ENCODE results near the gene HOXD9.

HOXD9 gene

DNA sequence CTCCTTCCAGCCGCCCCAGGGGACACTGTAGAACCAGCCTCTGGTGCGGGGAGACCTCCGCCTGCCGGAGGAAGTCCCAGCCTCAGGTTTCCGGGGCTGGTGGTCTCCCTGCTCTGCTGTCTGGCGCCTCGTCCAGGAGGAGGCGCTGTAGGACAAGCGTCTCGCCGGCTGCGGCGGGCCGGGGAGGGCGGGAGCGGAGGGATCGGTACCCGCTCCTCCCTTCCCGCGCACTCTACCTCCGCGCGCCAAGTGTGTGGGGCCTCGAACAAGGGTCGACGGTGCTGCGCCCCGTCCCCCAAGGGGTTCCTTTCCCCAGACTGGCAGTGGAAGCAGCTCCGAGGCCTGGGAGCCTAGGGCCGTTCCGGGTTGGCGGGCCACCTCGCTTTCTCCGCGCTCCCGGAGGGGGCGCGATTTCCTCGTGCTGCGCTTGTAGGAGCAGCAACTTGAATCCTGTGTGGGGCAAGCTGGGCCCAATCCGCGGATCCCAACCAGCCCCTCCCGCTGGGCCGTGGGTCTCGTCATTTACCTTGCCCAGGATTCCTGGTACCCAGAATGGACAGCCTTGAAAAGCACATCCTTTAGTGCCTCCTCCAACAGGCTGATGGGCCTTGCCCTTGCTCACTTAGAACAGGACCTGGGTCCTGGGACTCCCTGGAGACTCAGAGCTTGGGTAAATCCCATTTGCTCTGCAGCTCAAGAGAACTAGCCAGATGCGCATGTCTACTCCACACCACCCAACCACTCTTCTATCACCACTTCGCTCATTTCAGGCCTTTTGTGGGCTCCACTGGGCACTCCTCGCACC, 18.2 kb downstream of the HOXD9 start:
- peak; percentile 67 for DNase-seq

DNA sequence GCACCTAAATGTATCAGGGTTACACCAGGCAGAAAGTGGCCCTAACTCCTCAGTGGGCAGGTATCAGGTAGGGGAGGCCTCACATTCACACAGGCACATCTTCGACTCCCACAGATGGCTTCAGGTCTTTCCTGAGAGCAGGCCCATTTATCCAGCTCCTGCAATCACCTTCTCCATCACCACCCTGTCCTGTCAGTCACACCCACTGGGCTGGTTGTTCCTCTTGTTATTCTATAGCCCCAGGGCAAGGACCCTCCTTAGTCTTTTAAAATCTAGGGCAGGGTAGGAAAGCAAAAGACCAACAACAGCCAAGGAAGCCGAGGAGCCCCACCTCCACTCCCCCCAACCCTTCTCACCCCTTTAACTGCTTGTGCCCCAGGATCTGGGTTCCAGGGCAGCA, 19.8 kb downstream of the HOXD9 start:
- no peak for DNase-seq

DNA sequence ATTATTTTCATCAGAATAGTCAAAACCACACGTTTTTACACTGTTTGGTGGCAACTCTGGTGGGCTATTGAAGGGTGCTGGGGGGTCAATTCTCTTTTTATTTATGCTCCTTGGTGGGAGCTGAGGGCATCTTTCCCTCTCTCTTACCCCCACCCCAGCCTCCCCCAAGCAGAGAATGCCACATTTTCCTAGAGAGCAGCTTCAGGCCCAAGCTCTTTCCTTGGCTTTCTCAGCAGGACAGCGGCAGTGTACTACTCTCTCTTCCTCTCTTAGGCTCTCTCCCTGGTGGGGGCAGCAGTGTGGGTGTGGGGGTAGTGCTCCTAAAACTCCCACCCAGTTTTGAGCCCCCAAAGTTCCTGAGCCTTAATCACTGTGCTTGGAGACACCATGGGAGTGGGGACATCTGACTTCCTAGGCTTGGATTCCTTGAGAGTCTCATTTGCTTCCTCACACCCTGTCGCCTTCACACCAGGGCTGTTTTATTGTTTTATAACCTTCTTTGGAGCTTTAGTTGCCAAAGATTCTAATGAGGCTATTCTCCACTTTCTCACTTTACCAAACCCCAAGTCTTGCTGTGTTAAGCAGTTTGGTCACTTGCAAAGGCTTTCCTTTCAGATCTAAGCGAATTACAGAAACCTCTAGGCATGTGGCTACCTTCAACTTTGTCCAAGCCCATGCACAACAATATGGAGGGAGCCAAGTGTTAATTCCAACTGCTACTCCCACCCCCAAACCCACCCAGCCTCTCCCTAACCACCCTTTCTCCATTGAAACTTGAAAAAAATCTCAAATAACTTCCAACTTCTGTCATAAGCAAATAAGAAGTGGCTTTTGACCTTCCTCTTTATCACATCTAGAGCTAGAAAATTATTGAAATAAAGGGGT, 22.8 kb downstream of the HOXD9 start:
- no peak for DNase-seq

DNA sequence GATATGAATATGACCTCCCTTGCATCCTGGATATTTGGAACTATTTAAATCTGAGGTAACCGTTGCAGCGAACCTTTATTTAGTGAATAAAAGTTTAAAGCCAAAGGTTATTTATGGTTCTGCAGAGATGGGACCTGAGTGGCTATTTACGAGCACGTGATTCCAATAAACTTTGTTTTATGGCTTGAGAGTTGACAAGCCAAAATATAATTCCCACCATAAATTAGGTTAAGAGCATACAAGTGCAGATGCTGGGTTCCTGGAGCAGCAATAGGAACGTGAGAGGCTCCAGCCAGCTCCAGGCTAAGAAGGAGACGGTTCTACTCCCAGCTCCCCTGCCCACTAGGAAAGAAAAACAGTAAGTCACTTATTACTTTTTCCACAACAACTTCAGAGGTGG, 23.6 kb downstream of the HOXD9 start:
- no peak for DNase-seq

DNA sequence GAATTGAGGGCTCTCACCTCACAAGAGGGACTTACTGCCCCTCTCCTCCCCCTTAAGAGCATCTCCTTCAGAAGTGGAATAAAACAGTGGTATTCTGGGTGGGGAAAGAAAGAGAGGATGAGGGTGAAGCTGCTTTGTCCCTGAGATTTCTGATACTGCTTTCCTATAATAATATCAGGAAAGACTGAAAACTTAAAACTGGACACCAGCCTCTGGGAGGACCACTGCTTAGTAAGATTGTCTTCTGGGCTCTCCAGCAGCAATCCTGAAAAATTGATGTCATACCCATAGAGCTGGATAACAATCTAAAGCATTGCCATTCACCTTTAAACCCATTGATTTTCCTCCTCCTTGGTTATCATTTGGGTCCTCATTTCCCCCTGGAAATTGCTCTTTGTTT, 24.1 kb downstream of the HOXD9 start:
- no peak for DNase-seq

DNA sequence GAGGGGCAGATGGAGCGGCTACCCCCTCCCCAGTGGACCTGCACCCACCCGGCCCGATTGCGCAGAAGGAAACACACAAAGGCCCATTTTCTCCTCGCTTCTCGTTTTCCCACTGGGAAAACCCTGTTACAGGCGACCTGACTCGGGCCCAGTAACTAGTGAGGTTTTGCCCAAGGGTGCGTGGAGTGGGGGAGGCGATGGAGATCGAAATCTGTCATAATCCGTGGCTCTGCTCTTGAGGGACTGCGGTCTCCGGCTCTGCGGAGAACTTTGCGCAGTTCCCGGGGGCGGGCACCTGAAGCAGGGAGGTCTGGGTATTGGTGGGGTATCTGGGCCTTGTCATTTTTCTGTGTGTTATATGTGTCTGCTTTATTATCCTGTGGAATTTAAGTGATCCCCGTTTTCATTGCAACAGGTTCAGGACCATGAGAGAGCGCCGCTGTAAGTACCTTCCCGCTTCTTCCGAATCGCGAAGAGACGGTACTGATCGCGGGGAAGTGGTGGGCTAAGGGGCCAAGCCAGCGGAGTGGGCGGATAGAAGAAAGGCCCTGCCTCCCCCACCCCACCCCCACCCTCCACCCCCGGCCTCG, 24.8 kb downstream of the HOXD9 start:
- no peak for DNase-seq

DNA sequence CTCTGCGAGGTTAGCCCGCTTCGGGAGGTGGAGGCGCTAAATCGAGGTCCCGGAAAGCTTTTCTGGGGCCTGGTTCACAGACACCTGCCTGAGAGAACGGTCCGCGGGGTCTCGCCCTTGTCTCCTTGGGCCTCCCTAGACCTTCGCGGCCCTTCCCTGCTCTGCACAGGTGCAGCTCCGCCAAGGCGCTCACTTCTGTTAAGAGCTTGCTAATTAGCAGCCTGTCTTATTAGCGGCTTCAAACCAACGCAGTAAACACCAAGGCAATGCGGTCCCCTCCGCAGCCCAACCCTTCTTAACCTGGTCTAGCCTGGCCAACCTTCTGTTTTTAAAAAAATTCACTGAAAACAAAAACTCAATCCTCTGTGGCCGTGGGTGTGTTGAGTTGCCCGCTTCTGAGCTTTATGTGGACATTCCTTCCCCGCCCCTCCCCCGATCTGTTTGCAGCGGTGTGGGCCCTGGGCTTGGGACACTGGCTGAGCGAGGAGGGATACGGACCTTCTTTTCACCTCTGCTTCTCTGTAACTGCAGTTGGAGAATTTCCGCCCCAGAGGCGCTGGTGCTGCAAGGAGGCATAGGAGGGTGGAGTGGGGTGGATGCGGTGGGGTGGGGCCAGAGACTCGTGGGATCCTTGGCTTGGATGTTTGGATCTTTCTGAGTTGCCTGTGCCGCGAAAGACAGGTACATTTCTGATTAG, 25.4 kb downstream of the HOXD9 start:
- no peak for DNase-seq

DNA sequence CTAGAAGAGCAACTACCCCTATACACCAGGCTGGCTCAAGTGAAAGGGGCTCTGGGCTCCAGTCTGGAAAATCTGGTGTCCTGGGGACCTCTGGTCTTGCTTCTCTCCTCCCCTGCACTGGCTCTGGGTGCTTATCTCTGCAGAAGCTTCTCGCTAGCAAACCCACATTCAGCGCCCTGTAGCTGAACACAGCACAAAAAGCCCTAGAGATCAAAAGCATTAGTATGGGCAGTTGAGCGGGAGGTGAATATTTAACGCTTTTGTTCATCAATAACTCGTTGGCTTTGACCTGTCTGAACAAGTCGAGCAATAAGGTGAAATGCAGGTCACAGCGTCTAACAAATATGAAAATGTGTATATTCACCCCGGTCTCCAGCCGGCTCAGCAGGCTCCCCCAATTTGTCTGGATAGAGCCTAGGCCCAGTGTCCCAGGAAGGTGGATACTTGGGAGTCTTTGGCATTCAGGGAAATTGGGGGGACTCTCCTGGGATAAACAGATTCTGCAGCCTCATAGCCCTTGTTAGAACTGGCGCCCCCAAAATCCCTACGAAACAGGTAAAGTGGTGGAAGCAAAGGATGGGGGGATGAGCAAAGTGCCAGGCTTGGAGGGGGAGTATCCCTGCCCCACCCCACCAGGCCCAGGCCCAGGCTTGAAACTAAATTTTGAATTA, 26.4 kb downstream of the HOXD9 start:
- no peak for DNase-seq

DNA sequence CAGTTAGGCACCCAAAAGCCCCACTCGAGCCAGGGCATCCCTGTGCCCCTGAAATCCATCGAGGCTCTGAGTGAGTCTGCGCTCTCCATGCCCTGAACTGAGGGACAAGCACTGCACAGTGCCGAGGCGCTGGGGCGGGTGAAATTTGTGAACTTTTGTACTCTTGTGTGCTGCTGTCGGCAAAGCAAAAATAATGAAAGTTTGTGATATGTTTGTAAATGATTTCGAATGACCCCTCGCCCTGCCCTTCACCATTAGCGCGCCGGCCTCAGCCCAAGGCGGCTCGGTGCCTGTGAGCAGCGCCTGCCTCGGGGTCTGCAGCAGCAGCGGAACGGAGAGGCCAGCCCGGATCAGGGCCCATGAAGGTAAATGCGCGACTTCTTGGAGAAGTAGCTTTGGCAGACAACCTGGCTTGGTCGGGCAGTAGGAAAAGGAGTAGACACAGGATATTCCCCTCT, 27.0 kb downstream of the HOXD9 start:
- DNase-seq: no peak

DNA sequence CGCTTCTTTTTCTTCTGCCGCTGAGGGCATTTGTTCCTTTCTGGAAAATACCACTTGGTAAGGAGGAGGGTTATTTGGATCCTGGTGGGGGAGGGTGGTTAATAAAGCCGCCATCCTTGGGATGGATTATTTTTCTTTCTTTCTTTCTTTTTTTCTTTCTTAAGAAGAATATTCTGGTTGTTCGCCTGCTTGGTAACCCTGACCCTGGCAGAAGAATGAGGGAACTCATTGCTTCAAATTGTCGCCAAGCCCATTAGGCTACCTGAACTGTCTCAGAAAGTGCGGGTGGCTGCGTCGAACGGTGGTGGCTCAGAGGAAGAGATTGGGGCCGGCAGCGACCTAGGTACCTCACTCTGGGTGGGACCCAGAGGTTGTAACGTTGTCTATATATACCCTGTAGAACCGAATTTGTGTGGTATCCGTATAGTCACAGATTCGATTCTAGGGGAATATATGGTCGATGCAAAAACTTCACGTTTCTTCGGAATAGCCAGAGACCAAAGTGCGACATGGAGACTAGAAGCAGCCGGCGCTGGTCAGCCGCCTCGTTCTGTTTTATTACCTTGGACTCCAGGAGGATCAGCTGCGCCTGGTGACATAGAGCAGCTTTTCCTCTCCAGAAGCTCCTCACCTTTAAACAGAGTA, 27.5 kb downstream of the HOXD9 start:
- DNase-seq: no peak

DNA sequence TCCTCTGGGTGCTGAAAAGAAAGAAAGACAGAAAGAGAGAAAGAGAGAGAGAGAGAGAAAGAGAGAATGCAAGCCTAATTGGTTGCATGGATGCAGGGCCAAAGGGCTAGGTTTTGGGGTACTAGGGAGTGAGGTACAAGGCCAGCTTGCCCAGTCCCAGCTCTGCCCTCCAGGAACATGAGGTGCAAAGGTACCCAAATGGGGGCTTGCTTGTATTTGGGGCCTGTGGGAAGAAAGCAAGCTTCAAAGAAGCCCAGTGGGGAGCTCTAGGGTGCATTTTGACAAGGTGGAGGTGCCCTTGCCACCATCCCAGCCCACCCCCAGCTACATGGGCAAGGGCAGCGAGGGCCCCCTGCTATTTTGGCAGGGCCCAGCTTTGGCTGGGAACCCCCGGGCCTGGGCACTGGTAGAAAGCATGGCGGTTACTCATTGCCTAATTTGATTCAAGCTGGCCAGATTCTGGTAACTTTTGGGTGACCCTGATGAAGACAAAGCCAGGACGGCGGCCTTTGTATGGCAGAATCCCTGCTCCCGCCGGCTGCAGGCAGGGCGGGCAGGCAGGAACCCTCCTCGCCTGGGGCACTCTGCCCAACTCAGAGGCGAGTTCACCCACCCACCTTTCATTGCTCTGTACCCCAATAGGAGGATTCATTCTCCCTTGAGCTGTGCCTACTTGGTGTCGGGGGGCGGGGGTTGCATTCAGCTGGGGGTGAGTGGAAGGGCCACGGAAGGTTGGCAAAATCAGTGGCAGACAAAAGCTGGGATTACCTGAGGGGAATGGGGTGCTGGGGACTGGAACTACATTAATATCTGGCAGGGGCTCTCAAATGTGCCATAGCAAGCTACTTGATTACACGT, 28.3 kb downstream of the HOXD9 start:
- DNase-seq: no peak

DNA sequence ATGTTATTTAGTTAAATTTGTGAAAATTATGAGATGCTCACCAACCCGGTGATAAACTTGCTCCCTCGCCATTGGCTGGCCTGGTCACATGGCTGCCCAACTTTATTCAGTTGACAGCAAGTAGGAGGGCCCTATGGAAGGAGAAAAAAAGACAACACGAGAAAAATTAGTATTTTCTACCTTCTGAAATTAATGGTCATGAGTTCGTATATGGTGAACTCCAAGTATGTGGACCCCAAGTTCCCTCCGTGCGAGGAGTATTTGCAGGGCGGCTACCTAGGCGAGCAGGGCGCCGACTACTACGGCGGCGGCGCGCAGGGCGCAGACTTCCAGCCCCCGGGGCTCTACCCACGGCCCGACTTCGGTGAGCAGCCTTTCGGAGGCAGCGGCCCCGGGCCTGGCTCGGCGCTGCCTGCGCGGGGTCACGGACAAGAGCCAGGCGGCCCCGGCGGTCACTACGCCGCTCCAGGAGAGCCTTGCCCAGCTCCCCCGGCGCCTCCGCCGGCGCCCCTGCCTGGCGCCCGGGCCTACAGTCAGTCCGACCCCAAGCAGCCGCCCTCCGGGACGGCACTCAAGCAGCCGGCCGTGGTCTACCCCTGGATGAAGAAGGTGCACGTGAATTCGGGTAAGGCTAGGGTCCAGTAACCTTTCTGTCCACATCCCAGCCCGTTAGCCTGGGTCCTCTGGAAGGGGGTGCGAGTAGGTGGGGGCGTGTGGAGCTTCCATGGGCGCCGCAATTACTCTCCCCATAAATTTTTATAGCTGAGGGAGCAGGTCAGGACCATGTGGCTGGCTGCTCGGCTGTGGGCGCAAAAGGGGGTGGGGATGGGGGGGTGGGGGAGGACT, 29.1 kb downstream of the HOXD9 start, which contains the start of gene HOXD4:
HOXD4 (plus strand) TSS at position 109 of the 846 bp plus-strand sequence; CDS start at position 193, 84 bp downstream.
- no peak for DNase-seq

DNA sequence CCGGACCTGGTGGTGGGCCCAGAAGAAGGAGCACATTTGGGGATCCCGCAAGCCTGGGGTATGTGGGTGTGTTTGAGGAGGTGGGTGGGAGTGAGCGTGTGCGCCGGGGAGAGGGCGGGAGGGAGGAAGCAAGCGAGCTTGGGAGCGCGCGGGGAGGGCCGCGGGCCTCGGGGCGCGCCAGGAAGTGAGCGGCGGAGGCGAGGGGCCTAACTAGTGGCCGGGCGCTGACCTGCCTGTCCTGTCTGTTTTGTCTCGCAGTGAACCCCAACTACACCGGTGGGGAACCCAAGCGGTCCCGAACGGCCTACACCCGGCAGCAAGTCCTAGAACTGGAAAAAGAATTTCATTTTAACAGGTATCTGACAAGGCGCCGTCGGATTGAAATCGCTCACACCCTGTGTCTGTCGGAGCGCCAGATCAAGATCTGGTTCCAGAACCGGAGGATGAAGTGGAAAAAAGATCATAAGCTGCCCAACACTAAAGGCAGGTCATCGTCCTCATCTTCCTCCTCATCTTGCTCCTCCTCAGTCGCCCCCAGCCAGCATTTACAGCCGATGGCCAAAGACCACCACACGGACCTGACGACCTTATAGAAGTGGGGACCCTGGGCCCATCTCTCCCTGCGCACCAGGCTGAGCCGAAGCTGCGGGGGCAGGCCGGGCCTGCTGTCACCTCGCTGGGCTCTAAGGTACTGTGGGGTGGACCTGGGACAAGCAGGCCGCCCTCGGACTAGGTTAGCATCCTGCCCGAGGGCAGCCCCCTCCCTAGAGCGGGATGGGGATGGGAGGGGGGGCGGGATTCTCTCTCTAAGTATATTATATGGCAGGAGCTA, 30.0 kb downstream of the HOXD9 start:
- no peak for DNase-seq

DNA sequence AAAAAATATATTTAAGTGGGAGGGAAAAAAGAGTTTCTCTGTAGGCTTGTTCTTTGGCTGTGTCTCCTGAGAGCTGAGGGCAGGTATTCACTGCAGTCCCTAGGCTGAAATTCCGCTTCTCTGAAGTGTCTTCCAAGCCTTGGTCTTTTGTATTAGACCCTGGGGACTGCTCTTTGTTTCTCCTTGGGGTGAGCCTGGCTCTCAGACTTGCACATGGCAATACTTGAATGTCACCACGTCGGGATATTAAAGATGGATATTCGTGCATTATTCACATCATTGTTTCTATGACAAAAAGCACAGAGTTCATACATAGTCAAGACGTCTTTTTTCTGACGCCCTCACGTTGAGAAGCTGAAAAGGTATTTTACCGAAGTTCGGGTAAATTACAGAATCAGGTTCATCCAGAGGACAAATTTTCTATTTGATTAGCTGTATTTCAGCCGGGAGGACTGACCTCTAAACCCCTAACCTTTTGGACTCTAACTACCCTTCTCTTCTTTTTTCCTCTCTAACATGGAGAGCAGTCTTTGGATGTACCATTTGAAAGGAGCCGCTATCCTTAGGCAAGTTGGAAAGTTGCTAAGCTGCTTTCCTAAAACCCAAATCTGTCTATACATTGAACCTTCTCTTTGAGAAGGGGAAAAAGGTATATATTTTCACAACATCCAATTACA, 32.2 kb downstream of the HOXD9 start:
- DNase-seq: no peak

DNA sequence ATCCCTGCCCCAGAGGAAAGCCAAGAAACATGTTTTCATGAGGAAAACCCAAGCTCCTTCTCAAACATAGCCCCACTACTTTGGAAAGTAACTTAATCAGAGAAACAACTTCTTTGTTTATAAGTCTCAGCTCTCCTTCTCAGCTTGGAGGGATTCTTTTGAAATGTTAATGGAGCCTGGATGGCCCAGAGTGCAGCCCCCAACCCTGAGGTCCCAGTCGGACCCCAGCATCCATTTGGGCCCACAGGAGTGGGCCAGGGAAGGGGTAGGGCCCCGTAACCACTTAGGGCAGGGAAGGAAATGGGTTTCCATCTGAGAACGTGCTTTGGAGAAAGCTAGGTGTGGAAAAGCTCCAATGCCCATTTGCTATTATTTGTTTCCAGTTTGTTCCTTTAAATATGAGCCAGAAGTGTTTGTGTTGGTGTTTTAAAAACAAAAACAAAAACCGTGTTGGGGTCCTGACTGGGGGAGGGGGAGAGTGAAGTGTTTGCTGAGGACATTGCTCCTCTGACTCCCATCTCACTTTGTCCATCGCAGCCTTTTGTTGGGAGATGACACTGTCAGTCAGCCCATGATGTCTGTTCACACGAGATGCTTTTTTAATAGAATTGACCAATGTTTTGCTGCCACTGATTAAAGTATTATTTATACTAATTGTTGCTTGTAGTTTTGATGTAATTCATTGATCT, 33.0 kb downstream of the HOXD9 start:
- DNase-seq: no peak

DNA sequence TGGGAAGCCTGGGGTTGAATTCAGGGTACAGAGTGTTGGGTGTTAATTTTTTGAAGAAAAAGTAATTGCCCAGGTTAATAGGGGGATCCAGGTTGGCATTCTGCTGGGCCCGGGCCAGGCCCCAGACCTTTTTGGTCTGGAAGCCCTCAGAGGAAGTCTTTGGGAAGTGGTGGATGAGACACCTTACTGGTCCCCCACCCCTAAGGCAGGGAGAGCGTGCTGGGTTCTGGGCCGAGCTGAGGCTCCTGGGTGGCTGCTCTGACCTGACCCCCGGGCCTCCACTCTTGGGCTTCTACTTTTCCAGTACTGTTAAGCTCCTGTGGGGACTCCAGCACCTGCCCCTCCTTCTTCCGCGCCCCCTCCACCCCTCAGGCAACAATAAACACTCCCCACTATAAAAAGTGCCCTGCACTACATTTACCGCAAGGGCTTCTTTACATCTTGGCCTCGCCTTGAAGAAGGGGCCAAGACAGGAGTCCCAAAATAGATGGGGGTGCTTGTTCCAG, 33.8 kb downstream of the HOXD9 start:
- no peak for DNase-seq

DNA sequence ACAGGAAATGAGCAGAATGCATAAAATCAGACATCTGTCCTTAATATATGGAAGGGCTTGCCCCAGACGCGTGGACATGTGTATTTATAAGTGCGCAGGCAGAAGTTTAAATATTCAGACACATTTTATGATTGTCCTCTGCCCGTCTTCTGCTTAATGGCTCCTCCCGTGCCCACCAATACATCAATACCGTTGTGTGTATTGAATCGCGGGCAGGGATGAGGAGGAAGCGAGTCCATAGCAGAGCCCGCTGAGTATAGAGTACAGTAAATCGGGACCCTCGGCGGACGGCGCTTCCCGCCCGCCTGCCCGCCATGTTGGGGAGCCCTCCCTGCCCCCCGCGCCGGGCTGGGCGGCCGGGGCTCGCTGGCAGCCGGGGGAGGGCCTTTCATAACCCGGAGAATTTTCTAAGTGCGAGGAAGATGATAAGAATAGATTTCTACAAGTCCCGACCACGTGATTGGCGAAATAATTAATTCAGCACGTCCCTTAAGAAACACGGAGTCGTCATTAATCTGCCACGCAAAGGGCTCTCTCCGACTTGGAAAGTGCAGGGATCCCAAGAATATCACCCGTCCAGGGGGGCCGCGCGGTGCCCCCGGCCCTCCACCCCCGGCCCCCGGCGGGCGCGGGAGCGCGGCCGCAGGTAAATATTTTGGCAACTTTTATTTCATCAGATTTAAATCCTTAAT, 34.4 kb downstream of the HOXD9 start, which contains the start of gene HOXD3:
HOXD3 (plus strand) TSS at position 501 of the 692 bp plus-strand sequence. CDS start 11,808 bp downstream, outside the sequence.
- DNase-seq: no peak

Measured in KG1 (cell line).